GM18873 (cell line): ENCODE results near the gene LRRC1.
A peak's percentile ranks its signal among the peaks of the same experiment; 100 is the strongest.
"Not testable (repeated sequence)": the region's sequence is repeated elsewhere in the genome, so short reads cannot be mapped to it uniquely, and the experiment has no call there.

ENCODE experiments used
- ATAC-seq: cut with Tn5 transposase; IDR thresholded peaks from one replicate; pipeline ENCODE4 v1.9.1; 2021; ENCODE audit warnings: mild to moderate bottlenecking, moderate library complexity, moderate number of reproducible peaks; ENCODE audit not compliant: unreplicated experiment, low FRiP score

The LRRC1 gene

GRCh38 chr6:53794720-53795339 lies at the start of gene LRRC1:
LRRC1 (plus strand) TSS chr6:53795005; CDS start chr6:53795257, 252 bp downstream.
- peak; percentile 42 for ATAC-seq

DNA sequence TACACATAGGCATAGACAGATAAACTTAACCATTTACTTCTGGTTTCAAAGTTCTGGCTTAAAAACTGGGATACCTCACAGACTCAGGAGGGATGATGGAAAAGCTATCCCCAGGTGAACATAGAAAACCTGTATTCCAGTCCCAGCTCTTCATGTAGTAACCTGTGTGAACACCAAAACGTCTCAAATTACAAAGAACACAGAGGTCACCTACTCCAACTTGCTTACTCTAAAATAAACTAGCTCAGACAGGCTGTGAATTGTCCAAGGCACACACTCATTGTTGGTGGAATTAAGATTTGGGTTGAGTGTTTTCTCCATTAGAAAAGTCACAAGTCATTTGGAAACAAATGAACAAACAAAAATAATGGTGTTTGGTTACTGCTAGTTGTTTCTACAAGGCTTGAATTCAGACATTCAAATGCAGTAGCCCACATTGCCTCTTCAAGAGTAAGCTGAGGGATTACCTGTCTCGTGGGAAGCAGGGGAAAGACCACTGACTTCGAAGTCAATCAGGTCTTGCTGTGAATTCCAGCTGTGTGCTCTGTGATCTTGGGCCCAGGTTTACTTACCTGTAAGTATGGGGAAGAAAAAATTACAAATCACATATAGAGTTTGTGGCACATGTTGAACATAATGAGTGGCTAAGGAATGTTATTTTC lies 48.2 kb upstream of the LRRC1 start:
- ATAC-seq = no peak

- no peak for ATAC-seq
Observed at GRCh38 chr6:53750052-53750650, 44.7 kb upstream of the LRRC1 start.

DNA sequence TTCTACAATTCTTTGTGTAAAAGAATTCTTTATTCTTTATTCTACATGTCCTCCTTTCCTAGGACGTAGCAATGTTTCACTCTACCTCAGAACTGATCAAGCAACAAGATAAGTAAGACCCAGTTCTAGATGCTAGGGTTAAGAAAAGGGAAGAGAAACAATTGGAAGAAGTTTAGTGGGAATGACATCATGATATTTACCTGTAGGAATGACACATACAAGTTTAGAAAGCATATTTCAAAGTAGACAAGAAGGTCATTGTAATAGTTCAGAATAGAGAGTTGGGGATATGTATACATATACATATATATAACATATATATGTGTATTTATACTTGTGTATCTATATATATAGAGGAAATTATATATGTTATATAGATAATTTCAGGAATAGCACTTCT lies 43.4 kb upstream of the LRRC1 start:
- ATAC-seq = no peak

- ATAC-seq = no peak
Observed at GRCh38 chr6:53752440-53752839, 42.4 kb upstream of the LRRC1 start.

DNA sequence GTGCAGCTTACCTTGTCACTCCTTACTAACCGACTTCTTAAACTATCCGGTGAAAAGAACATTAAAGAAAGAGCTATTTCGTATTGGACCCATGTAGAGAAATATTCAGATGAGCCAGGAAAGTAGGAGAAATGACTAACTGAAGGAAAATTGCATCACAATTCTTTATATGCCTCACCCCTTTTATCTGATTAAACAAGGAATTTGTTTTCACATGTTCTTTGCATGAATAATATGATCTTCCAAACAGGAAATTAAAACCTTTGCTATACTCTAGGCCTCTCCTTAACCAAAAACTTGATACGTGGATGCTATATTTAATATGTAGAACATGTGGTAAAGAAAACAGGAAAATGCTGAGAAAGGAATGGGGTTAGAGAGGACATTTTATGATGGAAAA lies 41.9 kb upstream of the LRRC1 start:
- no peak for ATAC-seq

DNA sequence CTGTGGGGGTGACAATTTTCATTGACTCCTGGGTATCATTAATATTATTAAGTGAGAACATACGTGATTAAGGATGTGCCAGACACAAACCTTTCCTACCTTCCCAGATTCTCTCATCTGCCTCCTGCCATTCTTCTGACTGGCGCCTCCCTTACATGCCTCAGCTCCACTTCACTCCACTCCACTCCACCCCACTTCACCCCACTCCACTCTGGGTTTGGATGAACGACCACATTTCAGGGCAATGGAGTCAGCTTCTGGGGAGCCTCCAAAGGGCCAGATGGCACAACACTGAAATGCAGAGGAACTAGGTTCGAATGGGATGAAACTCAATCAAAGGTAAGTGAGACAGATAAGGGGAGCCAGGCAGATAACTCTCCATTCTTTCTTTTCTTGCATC lies 40.5 kb upstream of the LRRC1 start:
- no peak for ATAC-seq

GRCh38 chr6:53756396-53756795 lies 38.4 kb upstream of the LRRC1 start:
- ATAC-seq = no peak

GRCh38 chr6:53758496-53758895 lies 36.3 kb upstream of the LRRC1 start:
- no peak for ATAC-seq

DNA sequence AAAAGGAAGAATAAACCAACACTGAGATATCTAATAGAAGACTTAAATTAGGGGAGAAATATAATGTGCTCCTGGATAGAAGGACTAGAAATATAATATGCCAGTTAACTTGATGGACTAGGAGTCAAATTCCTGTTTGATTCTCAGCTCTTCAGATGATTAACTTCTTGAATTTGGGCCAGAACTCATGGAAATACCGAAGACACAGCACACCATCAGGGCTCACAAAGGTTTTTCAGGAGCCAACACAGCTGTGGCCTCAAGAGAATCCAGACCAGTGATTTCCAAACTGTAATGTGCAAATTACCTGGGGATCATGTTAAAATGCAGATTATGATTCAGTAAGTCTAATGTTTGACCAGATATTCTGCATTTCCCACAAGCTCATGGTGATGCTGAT lies 33.8 kb upstream of the LRRC1 start:
- no peak for ATAC-seq

DNA sequence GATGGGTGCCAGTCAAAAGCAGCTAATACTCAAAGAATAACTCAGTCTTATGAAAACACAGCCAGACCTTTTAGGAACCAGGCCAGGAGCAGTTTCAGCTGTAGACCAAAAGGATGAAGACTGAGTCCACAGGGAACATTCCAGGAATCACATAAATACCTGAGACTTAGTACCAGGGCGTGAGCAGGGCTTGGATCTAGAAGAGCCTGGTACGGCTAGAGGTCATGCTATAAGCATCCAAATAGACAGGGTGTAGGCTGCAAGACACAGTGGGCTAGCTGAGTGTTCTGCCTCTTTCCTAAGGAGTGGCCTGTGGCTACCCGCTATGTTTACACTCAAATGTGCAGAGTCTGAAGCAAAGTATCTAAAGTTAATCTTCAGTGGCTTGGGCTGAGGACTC lies 29.5 kb upstream of the LRRC1 start:
- no peak for ATAC-seq

DNA sequence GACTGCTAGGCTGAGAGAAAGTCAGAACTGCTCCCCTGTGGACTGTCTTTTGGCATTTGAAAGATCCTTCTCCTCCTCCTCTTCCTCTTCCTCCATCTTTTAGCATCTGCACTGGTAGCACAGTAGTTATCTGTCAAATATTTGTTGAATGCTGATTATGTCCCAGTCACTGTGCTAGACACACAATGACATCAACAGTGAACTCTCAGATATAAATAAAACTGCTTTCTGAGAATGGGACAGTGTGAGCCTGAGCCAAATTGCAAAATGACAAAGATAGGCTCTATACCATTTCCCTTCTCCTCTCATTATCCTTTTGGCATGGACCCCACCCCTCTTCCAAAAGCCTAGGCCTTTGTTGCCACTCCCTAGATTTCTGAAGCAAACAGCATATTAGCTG lies 27.9 kb upstream of the LRRC1 start:
- no peak for ATAC-seq

GRCh38 chr6:53767941-53768340 lies 26.9 kb upstream of the LRRC1 start:
- ATAC-seq = no peak

DNA sequence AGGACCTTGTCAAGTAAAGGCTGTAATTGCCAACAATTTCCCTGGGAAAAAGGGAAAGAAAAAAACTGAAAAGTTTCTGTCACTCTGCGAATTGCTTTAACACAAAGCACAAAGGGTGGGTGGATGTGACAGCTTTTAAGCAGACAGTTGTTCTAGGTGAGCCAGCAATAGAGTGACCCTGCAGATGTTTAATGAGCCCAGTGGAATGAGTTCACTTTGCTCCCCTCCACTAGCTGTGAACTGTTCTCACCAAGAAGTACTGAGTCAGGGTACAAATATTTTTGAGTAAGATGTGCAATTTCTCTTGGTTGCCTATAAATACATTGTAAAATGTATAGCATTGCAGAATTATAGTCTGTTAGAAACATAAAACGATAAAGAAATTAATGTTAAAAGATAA lies 26.2 kb upstream of the LRRC1 start:
- ATAC-seq = no peak

DNA sequence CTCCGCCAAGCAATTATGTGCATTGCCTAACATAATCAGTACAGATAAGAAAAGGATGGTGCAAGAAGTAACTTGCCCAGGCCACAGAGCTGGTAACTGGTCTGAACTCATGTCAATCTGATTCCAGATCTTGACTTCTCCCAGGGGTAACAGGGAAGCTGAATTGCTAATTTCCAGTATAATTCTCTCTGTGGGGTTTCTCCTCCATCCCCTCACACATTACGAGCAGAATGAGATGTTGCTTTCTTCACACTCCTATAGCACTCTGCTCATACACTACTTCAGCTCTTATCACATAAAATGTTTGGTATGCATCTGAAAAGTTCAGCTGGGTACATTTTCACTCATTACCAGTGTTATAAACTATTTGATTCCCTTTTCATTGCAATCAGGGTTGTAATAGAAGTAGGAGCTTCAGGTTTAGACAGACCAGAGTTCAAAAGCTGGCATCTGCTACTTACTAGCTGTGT lies 24.0 kb upstream of the LRRC1 start:
- no peak for ATAC-seq

GRCh38 chr6:53771785-53772624 lies 22.8 kb upstream of the LRRC1 start:
- no peak for ATAC-seq

- ATAC-seq = no peak
Observed at GRCh38 chr6:53773044-53773696, 21.6 kb upstream of the LRRC1 start.

DNA sequence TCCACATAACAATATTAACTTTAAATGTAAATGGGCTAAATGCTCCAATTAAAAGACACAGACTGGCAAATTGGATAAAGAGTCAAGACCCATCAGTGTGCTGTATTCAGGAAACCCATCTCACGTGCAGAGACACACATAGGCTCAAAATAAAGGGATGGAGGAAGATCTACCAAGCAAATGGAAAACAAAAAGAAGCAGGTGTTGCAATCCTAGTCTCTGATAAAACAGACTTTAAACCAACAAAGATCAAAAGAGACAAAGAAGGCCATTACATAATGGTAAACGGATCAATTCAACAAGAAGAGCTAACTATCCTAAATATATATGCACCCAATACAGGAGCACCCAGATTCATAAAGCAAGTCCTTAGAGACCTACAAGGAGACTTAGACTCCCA lies 18.7 kb upstream of the LRRC1 start:
- ATAC-seq = not testable (repeated sequence)

- ATAC-seq = not testable (repeated sequence)
Observed at GRCh38 chr6:53784991-53785390, 9.8 kb upstream of the LRRC1 start.

- no peak for ATAC-seq
Observed at GRCh38 chr6:53786832-53787231, 8.0 kb upstream of the LRRC1 start.

DNA sequence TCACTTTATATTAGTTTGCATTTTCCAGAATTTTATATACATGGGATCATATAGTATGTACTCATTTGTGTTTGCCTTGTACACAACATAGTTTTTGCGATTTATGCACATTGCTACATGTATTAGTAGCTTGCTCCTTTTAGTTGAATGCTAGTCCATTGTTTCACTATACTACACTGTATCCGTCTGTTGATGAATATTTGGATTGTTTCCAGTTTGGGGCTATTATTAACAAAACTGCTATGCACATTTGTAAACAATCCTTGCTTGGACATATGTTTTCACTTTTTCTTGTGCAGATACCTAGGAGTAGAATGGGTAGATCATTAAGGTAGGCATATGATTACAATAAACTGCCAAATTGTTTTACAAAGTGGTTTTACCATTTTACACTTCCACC lies 3.9 kb upstream of the LRRC1 start:
- no peak for ATAC-seq
